ENCODE data around the gene MCCC1.
A peak's percentile ranks its signal among the peaks of the same experiment; 100 is the strongest.
"Not testable (repeated sequence)": the region's sequence is repeated elsewhere in the genome, so short reads cannot be mapped to it uniquely, and the experiment has no call there.

The MCCC1 gene

DNA sequence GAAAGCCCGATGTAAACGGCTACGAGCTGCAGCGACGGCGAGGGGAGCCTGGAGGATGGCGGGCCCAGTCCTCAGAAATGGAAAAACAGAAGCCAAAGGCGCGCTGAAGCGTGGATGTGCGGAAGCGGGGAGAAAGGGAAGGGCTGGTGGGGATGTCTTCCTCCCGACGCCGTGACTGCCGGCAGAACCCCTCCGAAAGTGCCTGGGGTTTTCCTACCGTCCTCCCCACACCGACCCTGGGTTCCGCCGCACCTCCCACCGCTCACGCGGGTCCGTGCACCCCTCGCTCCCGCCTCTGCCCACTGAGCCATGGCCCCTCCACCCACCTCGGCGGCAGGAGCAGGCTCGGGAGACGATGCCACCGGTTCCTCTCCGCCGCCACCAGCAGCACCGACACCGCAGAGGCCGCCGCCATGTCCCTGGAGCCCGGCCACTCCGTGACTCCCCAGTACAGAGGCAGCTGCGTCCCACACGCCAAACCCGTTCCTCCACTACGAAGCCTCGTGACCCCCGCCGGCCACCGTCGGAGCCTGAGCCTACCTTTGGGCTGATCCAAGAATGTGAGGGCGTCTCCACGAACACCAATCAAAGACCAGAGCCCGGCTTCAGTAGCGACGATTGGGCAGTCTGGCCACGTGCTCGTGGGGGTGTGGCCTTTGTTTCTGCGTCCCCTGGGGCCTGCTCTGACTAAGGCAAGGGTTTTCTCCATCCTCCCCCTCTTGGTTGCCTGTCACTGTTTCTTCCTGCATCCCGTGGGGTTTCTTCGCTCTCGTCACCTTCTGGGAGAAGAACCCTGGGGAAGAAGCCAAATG lies at the start of gene MCCC1:
Gene MCCC1, minus strand, starts transcription at position 471 of the 812 bp plus-strand sequence. Its CDS starts 56 bp downstream, at position 415.
- DNase-seq: peak; percentile 97

DNA sequence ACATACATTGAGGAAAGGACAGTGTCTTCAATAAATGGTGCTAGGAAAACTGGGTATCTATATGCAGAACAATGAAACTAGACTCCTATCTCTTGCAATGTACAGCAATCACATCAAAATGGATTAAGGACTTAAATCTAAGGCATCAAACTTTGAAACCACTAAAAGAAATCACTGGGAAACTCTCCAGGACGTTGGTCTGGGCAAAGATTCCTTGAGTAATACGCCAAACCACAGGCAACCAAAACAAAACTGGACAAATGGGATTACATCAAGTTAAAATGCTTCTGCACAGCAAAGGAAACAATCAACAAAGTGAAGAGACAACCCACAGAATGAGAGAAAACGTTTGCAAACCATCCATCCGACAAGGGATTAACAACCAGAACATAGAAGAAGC lies 48.8 kb upstream of the MCCC1 start:
- no peak for DNase-seq

DNA sequence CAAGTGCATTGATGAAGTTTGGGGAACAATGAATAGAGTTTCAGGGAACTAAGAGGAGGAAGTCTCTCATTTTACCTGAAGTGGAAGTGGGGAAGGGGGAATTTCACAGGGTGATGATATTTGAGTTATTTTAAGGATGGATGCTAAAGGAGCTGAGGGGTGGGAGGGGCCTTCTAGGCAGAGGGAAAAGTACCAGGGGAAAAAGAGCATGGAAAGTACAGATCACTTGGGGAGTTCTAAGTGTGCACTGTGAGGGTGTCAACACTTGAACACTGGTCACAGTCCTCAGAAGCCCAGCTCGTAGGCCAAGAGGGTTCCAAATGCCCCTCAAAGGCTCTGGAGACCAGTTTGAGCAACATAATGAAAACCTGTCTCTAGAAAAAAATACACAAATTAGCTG lies 45.1 kb upstream of the MCCC1 start:
- DNase-seq: no peak

DNA sequence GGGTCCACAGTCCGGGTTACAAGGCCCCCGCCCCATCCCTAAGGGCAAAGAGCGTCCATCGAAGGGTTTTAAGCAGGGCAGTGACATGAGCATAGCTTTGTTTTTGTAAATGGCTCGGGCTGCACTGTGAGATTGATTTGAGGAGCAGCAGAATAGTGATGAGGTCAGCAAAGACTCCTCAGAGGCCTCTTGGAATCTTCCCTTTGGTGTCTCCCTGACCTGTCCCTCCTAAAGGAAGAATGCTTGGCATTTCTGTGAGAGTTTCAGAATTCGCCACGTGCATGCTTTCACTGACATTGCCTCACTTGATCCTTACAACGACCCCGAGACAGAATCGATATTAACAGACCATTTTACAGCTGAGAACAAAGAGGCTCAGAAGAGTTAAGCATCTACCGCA lies 42.9 kb upstream of the MCCC1 start:
- DNase-seq: no peak

DNA sequence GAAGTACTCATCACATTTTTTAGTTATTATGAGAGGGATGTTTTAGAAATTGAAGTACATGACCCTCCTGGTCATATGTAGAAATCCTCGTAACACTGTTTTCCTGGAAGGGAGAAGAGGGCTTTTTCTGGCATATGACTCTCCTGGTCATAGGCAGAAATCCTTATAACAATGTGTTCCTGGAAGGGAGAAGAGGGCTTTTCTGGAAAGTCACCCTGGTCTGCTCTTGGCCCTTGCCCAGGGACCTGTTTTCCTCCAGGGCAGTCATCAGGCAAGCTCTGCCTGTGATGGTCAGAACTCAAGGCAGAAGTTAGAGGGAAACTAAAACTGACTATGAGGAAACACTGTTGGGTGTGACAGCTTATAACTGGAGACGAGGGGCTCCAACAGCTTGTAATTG lies 35.5 kb upstream of the MCCC1 start:
- no peak for DNase-seq

DNA sequence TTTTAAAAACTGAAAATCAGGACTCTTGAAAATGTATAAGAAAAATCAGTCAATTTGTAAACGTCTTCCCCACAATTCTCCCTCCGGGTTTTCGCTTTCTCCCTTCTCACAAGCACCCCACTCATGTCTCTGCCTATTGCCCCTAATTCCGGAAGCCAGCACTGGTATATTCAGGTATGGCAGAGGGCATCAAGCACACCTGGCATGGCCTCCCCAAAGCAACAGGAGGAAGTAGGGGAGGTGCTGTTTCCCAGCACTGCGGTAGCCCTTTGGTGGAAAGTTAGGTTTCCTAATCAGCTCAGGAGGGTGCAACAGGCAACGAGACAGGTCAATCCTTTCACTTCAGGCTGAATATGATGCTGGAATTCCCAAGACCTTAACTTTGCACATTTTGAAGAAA lies 33.1 kb upstream of the MCCC1 start:
- DNase-seq: no peak

DNA sequence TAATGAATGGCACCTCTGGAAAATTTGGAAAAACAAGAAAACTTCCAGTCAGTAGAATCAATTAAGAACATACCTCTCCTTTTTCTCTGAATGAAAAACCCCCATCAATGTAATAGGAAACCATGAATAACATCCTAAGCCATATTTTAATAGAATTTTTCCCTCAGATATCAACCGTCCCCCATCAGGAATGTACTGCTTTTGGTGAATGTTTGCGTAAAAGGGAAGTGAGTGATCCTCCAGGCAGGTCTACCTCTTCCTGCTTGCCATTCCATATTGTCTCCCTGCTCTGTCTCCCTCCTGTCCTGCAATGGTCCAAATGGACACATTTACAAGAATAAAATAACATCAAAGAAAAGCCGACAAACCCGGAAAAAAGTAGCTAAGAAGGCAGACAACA lies 32.4 kb upstream of the MCCC1 start:
- no peak for DNase-seq

DNA sequence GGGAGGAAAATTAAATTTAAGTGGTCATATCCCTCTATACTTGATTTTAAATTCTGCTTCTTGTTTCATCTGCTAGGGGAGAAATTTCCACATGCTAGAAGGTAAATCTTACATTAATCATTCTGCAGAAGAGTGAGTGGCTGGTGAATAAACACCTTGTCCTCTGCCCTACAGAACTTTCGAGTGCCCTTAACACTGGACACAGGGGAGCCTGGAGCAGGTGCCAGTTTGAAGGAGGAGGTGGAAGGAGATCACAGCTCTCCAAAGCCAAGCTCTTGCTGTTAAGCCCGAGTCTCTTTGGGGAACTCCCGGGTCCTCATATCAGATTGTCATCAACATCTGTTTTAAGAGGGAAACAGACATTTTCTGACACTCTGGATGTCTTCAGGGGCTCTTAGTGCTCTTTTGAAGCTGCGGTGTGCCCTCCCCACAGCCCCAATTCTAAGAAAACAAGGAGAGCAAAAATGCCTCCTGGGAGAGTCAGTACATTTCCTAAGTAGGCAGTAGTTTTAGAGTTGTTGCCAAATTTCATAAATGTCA lies 32.0 kb upstream of the MCCC1 start:
- DNase-seq: no peak

DNA sequence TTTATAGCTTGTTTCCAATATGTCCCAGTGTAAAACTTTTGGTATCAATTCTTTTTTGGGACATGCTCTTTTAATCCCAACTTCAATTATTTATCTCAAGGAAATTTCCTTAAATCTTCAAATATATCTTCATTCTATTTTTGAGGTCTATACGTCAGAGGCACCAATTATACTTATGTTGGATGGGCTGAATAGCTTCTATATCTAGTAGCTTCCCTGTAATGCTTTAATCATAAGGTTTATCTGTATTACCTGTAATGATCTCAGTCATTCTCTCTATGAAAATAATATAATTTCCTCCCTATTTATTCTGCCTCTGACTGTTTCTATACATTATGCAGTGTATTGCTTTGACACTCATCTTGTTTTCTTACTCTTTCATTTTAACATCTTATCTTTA lies 29.9 kb upstream of the MCCC1 start:
- DNase-seq: no peak

DNA sequence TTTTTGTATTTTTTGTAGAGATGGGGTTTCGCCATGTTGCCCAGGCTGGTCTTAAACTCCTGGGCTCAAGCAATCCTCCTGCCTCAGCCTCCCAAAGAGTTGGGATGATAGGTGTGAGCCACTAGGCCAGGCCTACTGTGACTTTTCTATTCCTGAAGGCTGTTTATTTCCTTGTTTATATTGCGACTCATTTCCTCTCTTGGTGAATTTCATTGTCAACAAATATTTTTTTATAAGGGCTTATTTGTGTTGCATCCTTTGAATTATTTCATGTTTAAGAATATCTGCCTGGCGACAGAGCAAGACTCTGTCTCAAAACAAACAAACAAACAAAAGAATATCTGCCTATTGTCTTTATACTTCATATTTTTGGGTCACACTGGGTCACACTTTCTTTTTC lies 29.4 kb upstream of the MCCC1 start:
- DNase-seq: no peak

DNA sequence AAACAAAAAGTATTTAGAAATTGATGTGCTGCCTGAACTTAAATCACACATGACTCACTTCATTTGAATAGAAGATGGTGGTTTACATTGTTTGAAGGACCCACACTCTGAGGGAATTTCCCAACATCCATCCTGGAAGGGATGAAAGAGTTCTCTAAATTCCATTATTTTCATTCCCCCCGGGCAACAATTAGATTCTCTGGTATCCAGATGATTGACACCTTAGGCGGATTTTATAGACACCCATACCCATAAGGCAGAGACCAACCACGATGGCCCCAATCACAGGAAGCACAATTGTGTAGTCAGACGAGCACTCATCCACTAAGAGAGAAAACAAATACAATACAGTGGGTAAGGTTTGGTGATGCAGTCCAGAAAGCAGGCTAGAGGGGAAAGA lies 24.6 kb upstream of the MCCC1 start:
- DNase-seq: no peak

DNA sequence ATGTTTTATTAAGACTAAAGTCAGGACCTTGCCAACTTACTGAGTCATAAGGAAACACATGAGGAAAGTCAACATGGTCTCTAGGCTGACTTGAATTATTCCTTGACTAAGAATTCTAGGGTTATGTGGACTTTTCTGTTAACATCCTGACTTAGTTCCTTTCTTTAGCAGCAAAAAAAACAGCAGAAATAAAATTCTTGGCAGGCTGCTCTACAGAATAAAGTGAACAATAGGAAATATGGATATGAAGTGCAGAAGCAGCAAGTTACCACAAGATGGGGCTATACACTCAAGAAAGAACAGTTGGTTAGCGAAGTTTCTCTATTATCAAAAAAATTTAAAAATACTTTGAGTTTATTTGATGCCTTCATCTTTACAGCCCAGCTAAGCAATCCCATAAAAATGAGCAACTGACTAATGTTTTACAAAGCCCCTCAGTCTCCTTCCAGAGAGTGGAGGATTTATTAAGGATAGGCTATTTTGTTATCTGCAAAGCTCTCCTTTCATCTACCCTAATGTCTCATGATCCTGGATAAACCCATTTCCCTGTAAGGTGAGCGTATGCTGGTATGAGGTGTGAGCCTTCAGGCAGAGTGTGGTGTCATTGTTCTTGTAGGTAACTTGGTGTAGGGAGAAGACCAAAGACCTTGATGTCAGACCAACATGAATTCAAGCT lies 23.1 kb upstream of the MCCC1 start:
- DNase-seq: peak; percentile 15

DNA sequence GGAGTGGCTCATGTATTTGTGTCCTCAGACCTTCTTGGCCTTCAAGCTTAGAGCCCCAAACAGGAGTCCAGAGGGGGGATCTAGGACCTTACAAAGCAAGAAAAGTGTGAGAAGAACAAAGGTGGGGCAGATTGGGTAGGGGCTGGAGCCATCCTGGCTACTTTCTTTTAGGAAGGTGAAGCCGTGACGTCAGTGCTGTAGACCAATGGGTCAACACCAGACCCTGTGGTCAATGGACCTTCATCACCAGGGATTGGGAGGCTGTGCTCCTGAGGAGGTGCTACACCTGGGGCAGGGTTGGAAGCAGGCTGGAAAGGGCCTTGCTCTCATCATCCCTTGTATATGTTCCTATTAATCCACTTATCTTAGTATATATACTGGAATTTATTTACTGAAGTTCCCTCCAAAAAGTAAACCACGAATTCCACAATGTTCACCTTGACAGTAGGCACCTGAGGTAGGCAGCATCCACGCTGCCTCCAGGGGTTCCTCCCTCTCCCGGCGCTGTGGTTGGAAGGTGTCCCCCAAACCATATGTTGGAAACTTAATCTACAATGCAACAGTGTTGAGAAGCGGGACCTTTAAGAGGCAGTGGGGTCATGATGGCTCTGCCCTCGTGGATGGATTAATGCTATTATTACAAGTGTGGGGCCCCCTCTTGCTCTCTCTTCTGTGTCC lies 21.4 kb upstream of the MCCC1 start:
- no peak for DNase-seq

DNA sequence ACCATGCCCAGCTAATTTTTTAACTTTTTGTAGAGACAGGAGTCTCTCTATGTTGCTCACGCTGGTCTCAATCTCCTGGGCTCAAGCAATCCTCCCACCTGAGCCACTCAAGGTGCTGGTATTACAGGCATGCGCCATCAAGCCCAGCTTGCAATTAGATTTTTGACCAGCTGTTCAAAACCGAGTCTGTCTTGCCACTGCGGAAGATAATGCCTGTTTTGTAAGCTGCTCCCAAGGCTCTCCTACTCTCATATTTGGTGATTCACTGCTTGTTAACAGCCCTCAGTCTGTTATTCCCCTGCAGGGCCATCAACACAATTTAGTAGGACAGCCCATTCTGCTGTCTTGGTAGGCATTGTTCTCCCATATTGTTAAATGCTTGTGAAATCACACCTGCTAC lies 17.8 kb upstream of the MCCC1 start:
- DNase-seq: no peak

DNA sequence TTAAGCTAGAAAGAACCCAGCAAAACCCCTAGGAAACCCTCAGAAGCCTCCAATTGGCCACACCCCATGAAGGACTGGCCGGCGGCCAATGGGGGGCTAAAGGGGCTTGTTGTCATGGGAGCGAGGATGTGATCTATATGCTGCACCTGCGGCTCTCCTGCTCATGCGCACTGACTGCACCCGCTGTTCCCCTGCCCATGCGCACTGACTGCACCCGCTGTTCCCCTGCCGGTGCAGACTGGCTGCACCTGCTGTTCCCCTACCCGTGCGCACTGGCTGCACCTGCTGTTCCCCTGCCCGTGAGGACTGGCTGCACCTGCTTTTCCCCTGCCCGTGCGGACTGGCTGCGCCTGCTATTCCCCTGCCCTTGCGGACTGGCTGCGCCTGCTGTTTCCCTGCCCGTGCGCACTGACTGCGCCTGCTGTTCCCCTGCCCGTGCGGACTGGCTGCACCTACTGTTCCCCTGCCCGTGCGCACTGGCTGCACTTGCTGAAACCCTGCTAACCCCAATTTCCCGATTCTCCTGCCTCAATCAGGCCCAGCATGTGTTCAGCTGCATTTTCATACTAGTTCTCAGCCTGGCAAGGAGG lies 16.8 kb upstream of the MCCC1 start:
- peak; percentile 28 for DNase-seq

DNA sequence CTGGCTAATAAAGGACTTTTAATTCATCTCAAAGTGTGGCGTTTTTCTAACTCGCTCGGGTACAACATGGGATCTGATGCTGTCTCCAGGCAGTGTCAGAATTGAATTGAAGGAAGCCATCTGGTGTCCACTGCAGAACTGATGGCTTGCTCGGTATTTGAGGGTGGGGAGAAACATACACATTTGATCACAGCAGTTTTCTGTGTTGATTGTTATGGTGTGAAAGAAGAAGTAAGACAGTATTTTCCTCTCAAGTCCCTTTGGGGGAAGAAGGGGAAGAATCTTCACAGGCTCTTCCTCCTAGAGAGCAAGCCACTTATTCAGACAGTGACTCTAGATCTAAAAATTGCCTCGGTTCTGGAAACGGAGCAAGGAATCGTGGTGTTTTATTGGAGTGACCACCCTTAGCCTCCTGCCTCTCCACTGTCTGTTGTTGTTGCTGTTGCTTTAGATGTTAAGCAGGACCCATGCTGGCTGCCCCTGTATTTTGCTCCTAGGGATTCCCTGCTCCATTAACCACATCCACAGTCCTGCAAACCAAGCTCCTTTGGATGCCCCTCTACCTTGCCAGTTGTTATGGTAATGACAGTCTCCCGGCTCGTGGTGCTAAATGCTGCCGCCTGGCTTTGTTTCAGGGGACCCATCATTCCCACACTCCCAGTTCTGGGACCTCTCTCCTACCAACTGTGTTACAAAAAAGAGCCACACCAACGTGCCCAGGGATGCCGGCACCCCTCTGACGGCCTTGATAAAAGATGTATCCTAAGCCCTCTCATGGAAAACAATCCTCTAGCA lies 15.3 kb upstream of the MCCC1 start:
- DNase-seq: no peak

DNA sequence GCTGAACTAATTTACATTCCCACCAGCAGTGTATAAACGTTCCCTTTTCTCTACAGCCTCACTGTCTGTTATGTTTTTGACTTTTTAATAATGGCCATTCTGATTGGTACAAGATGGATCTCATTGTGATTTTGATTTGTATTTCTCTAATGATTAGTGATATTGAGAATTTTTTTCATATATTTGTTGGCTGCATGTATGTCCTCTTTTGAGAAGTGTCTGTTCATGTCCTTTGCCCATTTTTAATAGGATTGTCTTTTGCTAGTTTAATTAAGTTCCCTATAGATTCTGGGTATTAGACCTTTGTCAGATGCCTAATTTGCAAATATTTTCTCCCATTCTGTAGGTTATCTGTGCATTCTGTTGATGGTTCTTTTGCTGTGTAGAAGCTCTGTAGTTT lies 10.6 kb upstream of the MCCC1 start:
- not testable (repeated sequence) for DNase-seq

DNA sequence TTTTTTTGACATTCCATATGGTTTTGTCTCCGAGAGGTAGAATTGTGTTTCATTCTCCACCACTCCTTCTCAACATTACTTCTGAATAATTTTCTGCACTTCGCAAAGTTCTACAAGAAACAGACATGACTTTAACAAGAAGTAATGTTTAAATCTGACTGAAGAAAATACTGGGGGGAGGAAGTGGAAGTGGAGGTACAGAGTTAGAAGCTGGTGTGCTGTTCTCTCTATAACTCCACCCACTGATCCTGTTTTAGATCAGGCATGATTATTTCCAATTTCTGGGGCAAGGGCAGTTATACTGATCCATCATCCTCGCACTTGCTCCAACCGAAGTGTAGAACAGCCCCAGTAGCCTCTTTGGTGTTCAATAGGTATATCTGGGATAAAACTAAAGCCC lies 9.2 kb upstream of the MCCC1 start:
- DNase-seq: no peak

DNA sequence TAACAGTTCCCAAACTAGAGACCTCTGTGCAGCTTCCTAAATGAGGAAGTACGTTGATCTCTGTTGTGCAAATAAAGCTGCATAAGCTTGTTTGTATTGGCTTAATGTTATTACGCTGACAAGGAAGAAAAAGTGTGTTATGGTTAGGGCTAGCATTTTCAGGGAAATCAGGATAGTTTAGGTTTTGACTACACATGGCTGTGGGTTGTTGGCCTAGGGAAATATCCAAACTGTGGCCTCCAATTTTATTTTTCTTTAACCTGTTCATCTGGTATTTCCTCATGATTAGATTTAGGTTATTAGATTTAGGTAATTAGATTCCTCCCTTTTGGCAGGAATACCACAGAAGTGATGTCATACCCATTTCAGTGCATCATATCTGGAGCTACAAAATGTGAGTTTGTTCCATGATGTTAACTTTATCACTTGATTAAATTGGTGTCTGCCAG lies 8.7 kb upstream of the MCCC1 start:
- DNase-seq: no peak

DNA sequence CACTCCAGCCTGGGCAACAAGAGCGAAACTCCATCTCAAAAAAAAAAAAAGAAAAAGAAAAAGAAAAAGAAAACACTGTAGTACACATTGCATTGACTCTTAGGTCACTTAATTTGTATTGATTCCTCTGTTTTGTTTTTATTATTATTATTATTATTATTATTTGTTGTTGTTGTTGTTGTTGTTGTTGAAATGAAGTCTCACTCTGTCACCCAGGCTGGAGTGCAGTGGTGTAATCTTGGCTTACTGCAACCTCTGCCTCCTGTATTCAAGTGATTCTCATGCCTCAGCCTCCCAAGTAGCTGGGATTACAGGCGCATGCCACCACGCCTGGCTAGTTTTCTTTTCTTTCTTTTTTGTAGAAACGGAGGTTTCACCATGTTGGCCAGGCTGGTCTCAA lies 8.1 kb upstream of the MCCC1 start:
- DNase-seq: not testable (repeated sequence)

DNA sequence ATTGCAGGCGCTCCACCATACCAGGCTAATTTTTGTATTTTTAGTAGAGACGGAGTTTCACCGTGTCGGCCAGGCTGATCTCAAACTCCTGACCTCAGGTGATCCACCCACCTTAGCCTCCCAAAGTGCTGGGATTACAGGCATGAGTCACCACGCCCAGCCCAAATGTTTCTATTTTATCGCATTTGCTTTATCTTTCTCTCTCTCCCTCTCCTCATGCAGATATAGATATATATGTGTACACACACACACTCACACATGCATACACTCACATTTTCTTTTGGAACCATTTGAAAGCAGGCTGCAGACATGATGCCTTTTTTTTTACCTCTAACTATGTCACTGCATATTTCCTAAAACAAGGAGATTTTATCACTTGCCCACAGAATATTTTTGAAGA lies 7.3 kb upstream of the MCCC1 start:
- no peak for DNase-seq

DNA sequence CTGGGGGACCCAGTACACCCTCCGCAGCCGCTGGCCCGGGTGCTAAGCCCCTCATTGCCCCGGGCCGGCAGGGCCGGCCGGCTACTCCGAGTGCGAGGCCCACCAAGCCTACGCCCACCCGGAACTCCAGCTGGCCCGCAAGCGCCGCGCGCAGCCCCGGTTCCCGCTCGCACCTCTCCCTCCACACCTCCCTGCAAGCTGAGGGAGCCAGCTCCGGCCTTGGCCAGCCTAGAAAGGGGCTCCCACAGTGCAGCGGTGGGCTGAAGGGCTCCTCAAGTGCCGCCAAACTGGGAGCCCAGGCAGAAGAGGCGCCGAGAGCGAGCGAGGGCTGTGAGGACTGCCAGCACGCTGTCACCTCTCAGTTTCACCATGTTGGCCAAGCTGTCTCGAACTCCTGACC lies 4.7 kb upstream of the MCCC1 start:
- DNase-seq: not testable (repeated sequence)
